SK-N-DZ (cell line): ENCODE results near the gene GABRD.

Experiments
- DNase-seq: peaks from one replicate; pipeline ENCODE4 v3.0.0-alpha.2; 2015; ENCODE audit warnings: low spot score

The GABRD gene

DNA sequence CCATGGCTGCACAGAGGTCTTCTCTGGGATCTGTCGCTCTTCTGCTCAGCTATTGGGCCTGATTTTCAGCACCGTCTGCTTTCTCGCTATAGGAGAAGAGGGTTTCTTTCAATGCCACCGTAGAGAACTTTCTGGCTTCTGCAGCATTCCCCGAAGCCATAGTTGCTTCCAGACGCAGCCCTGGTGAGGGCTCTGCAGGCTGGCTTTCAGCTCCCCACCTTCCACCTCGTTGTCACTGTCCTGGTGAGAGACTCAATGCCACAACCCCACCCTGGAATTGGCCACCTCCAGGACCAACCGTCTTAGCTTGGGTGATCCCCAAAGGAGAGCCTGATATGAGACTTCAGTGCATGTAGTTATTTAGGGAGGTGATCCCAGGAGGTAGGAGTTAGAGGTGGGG is 19.1 kb downstream of the GABRD start:
- no peak for DNase-seq

- no peak for DNase-seq
Measured at GRCh38 chr1:2039251-2039650, 20.1 kb downstream of the GABRD start.

DNA sequence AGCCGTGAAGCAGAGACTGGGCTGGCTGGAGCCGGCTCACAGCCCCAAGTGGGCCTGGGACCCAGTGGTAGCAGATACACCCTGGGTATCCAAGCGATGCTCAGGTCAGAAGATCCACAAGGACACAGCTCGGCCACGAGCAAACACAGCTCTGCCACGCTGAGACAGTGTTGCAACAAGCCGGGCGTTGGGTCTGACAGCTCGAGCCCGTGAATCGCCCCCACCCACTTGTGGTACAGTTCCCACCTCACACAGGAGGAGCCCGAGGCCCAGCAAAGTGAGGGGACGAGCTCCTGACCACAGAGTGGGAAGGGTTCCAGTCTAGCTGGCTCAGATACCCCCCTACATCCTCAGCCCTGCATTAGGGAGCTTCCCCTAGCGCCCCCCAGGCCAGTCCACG is 22.2 kb downstream of the GABRD start:
- DNase-seq = no peak

- no peak for DNase-seq
Measured at GRCh38 chr1:2041887-2042286, 22.7 kb downstream of the GABRD start.

DNA sequence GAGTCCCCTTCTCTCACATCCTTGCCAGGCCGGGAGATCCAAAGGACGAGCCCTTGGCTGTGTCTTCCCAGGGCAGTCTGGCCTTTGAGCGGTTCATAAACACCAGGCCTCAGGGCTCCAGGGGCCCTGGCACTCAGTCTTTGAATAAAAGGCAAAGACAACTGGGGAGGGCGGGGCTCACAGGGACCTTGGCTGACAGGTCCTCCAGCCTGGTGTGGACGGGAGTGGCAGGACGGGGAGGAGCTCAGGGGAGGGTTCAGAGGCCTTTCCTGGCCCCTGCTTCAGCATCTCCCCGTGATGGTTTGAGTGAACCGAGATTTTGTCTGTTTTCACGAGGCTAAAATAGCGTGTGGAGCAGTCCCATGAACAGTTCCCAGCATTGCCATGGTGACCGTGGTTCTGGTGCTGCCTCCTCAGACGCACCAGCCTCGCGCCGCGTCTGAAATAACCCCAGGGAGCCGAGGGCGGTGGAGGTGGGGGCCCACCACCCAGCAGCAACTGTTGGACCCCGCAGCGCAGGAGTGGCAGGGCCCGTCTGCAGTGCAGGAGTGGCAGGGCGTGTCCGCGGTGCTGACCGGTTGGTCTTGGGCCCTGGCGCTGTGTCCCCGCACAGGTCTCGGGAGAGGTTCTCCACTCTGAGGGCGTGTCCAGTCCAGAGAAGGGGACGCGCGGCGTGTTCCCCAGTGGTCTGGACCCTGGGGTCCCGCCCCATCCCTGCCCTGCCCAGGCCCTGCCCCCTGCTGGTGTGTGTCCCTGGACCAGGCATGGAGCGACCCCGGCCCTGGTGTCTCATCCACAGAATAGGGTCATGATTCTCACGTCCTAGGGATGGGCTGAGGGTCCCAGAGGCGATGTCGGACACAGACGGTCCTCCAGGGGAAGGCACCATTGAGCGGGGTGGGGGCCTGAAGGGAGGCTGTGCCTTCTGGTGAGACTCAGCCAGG is 24.0 kb downstream of the GABRD start:
- DNase-seq = no peak

DNA sequence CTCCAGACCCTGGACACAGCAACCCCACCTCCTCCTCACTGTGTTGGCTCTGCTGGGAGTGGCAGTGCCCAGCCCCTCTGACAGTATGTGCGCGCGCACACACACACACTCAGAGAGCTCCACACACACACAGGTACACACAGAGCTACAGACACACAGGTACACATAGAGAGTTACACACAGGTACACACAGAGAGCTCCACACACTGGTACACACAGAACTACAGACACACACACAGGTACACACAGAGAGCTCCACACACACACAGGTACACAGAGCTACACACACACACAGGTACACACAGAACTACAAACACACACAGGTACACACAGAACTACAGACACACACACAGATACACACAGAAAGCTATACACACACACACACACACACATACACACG is 24.7 kb downstream of the GABRD start:
- DNase-seq = no peak

GRCh38 chr1:2044510-2045319 is 25.6 kb downstream of the GABRD start:
- peak; percentile 21 for DNase-seq

- DNase-seq = no peak
Measured at GRCh38 chr1:2045468-2046173, 26.5 kb downstream of the GABRD start.

- DNase-seq = peak; percentile 51
Measured at GRCh38 chr1:2046174-2046917, 27.2 kb downstream of the GABRD start.

DNA sequence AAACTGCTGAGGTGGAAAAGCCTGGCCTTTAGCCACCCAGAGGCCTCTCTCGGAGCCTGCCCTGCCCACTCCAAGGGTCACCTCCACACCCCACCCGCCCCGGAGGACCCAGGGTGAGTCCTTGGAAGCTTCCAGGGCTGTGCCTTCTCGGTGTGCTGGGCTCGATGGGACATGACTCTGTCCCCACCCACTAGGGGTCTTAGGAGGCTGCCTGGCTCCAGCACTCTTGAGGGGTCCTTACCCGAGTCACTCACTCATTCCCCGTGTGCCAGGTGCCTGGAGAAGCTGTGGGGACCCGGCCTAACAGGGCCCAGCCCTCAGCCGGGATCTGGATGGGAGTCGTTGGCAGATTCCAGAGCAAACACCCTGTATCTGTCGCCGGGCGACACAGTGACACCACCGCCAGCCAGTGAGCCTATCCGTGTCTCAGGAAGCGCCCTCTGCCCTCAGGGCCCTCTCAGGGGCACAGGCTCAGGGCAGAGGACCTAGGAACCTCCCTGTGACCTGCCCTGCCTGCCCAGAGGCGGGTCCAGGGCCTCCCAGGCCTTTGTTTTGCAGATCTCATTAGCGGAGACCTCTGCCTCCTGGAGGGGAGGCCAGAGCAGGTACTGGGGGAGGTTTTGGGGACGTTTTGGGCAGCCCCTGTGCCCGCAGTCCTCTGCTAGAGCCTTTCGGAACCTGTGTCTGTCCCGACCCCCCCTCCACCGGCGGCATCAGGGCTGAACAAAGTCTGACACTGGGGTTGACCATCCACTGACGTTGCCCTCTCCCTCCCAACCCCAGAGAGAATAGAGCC is 28.0 kb downstream of the GABRD start:
- DNase-seq = no peak

DNA sequence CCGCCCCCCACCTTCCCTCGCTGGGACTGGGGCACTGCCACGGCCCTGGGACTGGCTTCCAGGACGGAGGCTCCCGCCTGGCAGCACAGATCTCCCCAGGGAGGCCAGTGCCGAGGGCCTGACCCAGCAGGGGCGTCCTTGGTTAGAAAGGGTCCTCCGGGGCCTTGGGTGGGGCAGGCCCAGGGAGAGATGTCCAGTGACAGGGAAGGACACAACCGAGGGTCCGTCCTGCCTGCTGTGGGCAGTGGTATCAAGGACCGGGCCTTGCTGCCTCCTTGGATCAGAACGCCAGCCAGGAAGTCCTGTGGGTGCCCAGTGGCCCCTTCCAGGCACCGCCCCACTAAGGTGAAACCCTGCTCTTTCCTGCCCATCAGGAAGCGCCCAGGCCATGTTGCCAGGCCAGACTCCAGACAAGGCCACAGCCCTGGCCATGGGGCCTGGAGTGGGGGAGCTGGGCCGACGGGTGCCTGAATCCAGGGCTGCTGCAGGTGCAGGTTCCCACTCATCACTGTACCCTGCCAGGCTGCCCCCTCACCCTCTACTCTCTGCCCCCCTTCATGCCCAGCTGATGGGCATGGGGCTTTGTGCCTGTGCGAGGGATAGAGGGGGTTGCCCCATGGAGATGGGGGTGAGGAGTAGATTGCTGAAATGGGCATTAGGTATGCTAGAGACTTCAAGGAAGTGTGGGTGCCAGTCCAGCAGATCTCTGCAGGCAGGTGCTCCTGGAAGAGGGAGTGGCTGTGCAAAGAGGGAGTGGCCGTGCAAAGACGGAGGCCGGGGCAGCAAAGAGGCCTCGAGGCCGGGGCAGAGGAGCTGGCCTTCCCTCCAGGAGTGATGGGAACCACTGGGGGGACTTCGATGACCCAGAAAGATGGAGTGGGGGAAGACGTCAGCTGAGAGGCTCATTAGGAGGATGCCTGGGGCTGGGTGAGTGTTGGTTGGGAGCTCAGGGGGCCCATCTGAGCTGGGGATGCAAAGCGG is 28.9 kb downstream of the GABRD start:
- DNase-seq = no peak

DNA sequence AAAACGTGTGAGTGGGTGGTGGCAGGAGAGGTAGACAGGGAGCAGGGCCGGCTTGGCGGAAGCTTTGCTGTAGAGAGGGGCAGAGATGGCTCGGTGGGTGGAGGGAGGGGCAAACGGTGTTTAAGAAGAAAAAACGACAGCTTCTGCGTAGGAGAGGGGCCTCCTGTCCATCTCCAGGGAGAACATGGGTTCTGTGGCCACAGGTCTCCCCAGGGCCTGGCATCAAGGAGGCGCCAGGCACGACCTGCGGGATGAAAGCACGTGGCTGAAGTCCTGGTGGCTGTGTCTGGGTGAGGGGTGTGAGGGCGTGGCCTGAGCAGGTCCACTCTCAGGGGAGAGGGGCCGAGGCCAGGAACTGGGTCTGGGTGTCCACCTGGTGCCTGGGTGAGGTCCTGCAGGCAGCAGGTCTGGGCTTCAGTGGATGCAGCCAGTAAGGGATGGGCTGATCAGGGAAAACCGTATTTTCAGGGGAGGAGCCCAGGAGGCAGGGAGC is 30.1 kb downstream of the GABRD start:
- no peak for DNase-seq

DNA sequence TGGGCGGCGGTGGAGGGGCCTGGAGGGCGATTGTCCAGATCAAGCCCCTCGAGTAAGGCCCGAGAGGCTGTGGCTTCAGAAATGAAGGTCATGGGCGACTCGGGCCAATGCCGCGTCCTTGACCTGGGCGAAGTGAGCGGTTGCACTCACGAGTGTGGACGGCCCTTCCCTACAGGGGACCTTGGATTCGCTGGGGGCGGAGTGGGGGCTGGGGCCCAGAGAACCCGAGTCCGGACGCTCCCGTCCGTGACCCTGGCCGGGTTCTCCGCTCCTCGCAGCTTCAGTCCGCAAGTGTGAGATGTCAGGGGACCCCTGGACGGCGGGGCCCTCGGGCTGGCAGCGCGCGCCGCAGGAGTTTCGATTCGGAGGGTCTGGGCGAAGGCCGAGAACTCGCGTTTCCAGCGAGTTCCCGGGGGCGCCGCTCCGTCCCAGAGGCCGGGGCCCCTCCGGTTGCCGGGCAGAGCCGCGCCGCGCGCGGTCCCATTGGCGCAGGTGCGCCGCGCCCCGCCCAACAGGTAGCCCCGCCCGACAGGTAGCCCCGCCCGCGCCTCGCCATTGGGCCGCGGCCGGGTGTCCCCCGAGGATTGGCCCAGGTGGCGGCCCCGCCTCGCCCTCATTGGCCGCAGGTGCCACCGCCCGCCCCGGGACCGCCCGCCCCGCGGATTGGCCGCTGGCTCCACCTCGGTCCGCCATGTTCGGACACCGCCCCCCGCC is 30.7 kb downstream of the GABRD start, which contains the start of gene PRKCZ:
Gene PRKCZ, plus strand, starts transcription at position 694 of the 714 bp plus-strand sequence. CDS start 220 bp downstream, outside the sequence.
- no peak for DNase-seq

- DNase-seq = no peak
Measured at GRCh38 chr1:2050461-2050792, 31.3 kb downstream of the GABRD start.

- DNase-seq = no peak
Measured at GRCh38 chr1:2050793-2051682, 31.9 kb downstream of the GABRD start.

GRCh38 chr1:2052054-2052679 is 33.0 kb downstream of the GABRD start:
- no peak for DNase-seq

DNA sequence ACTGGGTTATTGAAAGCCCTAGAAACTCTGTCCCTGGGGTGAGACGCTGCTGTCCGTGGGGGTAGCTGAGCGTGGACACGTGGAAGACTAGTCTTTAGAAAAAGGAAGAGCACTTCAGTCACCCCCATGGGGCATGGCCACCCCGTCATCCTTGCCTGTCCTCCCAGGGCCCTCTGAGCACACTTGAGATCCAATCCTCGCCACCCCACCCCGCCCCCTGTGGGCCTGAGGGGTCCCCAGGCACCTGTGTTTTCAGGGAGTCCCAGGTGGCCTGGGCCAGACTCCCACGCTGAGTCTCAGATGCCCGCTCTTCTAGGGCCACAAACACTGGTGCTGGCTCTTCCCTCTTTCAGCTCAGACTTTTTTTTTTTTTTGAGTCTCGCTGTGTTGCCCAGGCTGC is 33.6 kb downstream of the GABRD start:
- DNase-seq = no peak
